K562 (cell line): ENCODE results near the gene RNLS.

Experiments used
- ATF4 ChIP-seq: fragments of 450-650 bp; formaldehyde crosslinking; IDR thresholded peaks from 2 replicates; pipeline ENCODE4 v1.4.0; 2022; ENCODE audit warnings: mild to moderate bottlenecking, moderate library complexity
- CREM ChIP-seq: IDR thresholded peaks from 2 replicates; pipeline ENCODE4 v1.6.1; 2014; ENCODE audit warnings: antibody characterized with exemption, low read depth
- MCM7 ChIP-seq, 2 experiments: fragments of 450-650 bp; IDR thresholded peaks; 2 replicates each; pipeline ENCODE4 v1.6.1; 2016 to 2018
- PHB2 ChIP-seq: fragments of 450-650 bp; IDR thresholded peaks from 2 replicates; pipeline ENCODE4 v1.6.1; 2017; ENCODE audit warnings: low read depth
- POLR2A ChIP-seq: fragments of 450-650 bp; conservative IDR thresholded peaks from 2 replicates; pipeline ENCODE4 v1.6.1; 2016
- TEAD1 ChIP-seq, 2 experiments: fragments of 450-650 bp in 1 of 2; sonication (generic) in 1 of 2; formaldehyde crosslinking; IDR thresholded peaks; 2 replicates each; pipeline versions ENCODE4 v1.4.0 to v1.8.0; 2020 to 2022; ENCODE audit warnings: mild to moderate bottlenecking in 2 of 2, missing genetic modification reagents in 1 of 2
- ZNF316 ChIP-seq: fragments of 450-650 bp; IDR thresholded peaks from 2 replicates; pipeline ENCODE4 v1.6.1; 2016
- ZNF436 ChIP-seq: fragments of 250-450, 450-650 bp; sonication (Bioruptor Pico); formaldehyde crosslinking; IDR thresholded peaks from 2 replicates; pipeline ENCODE4 v1.7.0; 2020; ENCODE audit warnings: mild to moderate bottlenecking
- TF ChIP-seq, protein P1 (sequence below), 3 experiments: IDR thresholded peaks in 2 of 3; conservative IDR thresholded peaks in 1 of 3; 2 replicates each; pipeline ENCODE4 v1.5.1; 2011 to 2012; ENCODE audit warnings: low read length in 3 of 3, mild to moderate bottlenecking in 3 of 3, control low read depth in 2 of 3, improper control_type of control experiment in 1 of 3, inconsistent platforms in 1 of 3, low read depth in 1 of 3, mixed read lengths in 1 of 3, moderate library complexity in 1 of 3; ENCODE audit not compliant: insufficient read depth in 2 of 3

DNA sequence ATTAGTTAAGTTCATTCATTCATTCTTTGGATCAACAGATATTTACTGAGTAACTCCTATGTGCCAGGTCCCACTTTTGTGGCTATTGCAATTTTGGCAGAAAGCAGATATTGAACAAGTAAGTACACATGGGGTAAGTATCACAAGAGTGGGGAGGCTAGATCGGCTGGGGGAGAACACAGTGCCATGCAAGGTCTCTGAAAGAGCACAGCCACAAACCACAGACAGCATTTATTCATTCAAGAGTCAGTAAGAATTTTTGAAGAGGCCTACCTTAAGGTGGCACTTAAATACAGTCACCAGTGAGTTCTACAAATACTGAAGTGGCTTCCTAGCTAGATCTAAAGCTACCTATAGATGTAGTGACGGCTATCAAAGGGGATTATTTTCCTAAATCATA lies 304.2 kb downstream of the RNLS start:
- TF ChIP-seq ZNF316 (no peak), CREM (no peak), MCM7 (IDR thresholded peaks at IDR 0.05) (no peak), ATF4 (no peak), TEAD1 (CRISPR knock-in tag; IDR thresholded peaks at IDR 0.05) (no peak), ZNF436 (CRISPR knock-in tag) (no peak), PHB2 (no peak), POLR2A (no peak)
- TF ChIP-seq, protein P1, sequence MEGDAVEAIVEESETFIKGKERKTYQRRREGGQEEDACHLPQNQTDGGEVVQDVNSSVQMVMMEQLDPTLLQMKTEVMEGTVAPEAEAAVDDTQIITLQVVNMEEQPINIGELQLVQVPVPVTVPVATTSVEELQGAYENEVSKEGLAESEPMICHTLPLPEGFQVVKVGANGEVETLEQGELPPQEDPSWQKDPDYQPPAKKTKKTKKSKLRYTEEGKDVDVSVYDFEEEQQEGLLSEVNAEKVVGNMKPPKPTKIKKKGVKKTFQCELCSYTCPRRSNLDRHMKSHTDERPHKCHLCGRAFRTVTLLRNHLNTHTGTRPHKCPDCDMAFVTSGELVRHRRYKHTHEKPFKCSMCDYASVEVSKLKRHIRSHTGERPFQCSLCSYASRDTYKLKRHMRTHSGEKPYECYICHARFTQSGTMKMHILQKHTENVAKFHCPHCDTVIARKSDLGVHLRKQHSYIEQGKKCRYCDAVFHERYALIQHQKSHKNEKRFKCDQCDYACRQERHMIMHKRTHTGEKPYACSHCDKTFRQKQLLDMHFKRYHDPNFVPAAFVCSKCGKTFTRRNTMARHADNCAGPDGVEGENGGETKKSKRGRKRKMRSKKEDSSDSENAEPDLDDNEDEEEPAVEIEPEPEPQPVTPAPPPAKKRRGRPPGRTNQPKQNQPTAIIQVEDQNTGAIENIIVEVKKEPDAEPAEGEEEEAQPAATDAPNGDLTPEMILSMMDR (IDR thresholded peaks at IDR 0.05 in 2 of 3, conservative IDR thresholded peaks at IDR 0.05 in 1 of 3; ENCODE audit: insufficient read depth in 2 of 3, low read depth in 1 of 3, low read length in 3 of 3): no peak
